HG02588 (cell line): ENCODE data around the gene MYRF.

Source experiments
- ATAC-seq: cut with Tn5 transposase; IDR thresholded peaks from one replicate; pipeline ENCODE4 v1.9.1; 2021; ENCODE audit warnings: mild to moderate bottlenecking, moderate library complexity; ENCODE audit not compliant: unreplicated experiment

MYRF gene

DNA sequence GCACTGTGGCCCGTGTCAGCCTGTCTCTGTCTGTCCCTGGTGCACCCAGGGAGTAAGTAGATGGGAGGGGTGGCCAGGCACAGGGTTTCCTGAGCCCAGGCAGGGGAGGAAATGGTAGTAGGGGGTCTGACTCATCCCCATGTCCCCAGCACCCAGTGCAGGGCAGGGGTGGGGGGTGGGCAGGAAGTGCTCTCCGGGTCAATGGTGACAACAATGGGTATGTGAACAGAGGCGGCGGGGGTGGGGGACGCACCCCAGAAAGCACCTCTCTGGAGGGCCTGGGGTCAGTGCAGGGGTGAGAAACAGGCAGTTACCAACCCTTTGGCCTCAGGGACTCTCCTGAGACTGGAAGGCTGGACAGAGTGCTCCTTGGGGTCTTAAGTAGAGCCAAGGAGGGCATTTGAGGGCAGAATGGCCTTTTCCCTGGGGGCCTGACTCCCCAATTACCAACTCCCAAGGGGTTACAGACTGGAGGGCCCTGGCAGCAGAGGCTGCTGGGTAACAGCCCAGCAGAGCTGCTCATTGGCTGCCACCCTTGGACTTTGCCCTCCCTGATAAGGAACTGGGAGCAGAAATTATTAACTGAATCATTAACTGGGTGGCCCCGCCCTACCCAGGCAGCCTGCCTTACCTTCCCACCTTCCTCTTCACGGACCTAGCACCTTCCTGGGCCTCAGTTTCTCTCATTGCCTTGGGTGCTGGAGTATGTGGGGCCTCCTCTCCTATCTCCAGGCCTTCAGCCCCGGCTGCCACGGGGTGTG, 4.2 kb downstream of the MYRF start:
- no peak for ATAC-seq

DNA sequence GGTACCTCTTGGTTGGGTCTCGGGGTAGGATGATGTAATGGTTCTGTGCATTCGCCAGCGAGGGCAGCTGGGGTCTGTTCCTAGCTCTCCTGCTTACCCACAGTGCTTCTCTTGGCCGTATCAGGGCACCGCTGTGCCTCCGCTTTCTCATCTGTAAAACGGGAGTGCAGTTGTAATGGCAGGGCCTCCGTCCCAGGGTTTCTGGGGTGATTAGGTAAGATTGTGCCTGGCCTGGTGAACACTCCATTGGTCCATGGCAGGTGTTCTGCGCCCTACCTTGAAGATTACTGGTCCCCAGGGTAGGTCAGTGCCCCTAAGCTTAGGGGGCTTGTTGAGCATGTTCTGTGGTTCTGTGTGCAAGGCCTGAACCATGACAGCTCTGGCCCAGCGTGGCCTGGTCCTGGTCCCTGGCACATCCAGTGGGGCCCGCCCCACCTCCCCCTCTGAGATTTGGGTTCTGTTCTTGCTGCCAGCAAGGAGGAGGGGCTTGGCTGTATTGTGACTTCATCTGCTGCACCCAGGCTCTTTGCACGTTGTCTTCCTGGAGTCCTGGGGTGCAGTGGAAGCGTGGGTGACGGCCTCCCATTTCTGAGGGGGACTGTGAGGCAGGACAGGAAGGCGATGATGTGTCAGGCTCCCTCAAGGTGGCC, 4.9 kb downstream of the MYRF start:
- no peak for ATAC-seq

DNA sequence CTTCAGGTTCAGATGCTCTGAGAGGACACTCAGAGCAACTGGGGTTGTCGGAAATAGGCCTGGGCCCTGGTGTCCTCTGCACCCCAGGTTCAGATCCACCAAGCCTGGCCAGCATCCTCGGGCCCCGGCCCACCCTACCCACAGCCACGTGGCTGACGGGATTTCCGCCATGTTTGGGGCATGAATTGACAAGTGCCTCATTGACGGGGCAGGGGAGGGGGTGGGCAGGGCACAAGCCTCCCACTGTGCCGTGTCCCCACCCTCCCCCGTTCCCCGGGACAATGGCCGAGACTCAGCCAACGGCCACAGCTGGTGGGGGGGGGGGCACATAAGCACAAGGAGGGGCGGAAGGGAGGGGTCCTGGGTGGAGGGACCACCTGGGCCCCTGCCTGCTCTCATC, 8.5 kb downstream of the MYRF start:
- ATAC-seq: no peak

DNA sequence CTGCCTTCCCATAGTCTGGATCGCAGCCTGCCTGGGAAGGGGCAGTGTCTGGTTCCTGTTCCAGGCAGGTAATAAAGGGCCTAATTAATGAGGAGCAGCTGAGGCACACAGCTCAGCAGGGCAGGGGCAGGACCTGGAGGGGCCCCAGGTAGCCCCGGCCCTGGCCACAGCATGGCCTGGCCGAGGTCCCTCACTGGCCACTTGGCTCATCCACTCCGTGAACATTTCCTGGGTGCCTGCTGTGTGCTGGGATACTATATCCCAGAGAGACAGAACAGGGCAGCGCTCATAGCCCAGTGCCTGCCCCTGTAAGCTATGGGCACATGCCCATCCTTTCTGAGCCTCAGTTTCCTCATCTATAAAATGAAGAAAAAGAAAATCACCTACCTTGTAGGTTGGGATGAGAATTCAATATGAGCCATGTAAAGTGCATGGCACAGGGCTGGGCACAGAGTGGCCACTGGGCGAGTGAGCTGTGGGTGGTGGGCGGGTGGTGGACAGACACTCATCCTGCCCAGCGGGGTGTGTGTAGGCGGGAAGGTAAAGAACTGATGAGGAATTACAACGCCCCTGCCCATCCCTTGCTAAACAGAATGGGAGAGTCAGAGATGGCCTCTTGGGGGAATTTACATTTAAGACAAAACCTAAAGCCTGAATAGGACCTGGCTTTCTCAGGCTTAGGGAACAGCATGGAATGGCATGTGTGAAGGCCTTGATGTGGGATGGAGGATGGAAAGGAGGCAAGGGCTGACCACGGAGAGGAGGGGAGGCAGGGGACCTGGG, 9.2 kb downstream of the MYRF start:
- ATAC-seq: no peak

DNA sequence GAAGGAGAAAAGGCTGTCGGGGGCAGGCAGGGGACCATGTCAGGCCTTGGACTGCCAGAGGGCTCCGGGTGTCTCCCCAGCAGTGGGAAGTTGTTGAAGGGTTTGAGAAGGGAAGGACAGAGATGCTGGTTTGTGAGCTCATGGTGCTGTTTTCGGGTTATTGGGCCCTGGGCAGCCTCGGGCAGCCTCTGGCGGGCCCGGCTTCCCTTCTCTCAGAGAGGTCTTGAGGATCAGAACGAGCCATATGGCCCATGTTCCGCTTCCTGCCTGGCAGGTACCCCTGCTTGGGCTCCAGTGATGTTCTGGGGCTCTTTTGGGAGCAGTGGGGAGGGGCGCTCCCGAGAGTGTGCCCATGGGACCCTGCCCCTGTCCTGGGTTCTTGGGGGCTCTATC, 9.8 kb downstream of the MYRF start:
- no peak for ATAC-seq

DNA sequence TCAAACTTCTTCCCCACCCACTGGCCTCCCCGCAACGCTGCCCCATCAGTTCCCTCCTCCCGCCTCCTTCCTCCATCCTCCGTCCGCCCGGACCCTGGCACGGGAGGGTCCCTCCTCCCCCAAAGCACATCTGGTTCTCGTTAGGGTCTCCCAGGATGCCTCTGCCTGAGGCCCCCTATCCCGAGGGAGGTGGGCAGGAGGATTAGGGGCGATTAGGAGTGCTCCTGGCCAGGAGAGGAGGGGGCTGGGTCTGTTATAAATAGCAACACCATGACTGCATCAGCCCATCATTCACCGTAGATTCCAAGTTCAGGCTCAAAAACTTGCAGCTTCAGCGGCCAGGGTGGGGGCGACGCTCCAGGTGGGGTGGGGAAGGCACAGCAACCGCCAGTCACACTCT, 10.4 kb downstream of the MYRF start:
- ATAC-seq: no peak

DNA sequence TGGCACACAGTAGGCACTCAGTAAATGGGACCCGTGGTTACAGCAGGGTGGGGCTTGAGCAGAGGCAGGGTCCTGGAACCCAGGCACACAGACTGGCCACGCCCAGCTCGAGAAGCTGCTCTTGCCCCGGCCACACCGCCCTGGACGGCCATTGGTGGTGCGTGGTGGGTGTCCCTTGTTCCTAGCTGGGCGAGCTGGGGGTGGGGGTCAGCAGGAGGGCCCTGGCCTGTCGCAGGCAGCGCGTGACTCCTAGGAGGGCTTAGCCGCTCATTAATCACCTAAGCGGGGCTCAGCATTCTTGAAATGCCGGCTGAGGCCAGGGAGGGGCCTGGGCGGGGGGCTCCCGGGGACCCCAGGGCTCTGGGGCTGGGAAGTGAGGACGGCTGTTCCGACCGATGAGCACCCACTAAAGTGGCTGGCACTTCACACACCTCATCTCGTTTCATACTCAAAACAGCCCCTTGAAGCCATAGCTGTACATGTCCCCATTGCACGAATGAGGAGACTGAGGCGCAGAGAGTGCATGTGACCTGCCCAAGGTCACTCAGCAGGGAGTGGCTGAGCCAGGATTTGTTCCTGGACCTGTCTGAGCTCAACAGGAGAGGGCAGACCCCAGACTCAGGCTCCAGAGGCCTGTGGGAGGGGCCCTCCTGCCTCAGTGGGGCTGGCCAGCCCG, 11.6 kb downstream of the MYRF start:
- no peak for ATAC-seq

DNA sequence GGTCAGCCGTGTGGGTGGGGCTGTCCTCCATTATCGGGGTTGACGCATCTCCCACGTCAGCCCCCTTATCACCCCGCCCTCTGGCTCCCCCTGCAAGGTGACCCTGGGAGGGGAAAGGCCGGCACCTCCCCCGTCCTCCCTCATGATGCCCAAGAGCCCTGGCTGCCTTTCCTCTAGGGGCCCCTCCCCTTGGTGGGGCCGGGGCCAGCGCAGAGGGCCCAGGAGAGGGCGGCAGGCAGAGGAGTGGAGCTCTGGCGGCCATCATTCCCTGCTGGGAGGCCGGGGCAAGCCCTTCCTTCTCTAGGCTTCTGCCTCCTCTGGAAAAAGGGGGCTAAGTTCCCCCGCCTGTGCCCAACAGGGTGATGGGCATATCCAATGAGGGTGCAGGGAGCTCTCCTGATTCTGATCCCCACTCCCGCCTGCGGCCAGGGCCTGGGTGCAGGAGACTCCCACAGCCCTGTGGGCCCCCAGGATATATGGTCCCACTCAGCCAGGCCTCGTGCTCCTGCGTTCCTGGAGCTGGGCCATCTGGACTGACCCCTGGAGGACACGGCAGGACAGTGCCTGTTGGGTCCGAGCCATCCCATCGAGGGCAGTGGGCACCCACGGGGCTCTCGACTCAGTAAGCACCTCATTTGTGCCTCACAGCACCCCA, 12.3 kb downstream of the MYRF start:
- ATAC-seq: no peak

DNA sequence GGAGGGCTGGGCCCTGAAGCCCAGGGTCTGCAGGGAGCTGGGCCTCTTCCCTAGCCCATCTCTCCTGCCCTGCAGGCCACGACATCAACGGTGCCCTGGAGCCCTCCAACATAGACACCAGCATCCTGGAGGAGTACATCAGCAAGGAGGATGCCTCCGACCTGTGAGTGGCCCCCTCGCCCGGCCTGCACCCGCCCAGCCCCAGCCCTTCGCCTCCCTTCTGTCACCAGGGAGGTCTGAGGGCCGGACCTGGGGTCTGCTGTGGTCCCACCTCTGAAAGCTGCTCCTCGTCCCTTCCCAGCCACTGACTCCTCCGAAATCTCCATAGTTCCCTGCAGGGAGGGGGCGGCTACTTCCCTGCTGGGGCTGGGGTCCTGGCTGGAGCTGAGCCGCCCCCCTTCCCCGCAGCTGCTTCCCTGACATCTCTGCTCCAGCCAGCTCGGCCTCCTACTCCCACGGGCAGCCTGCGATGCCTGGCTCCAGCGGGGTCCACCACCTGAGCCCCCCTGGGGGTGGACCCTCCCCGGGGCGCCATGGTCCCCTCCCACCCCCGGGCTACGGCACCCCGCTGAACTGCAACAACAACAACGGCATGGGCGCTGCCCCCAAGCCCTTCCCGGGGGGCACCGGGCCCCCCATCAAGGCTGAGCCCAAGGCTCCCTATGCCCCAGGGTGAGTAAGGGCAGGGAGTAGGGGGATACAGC, 13.3 kb downstream of the MYRF start:
- ATAC-seq: no peak

DNA sequence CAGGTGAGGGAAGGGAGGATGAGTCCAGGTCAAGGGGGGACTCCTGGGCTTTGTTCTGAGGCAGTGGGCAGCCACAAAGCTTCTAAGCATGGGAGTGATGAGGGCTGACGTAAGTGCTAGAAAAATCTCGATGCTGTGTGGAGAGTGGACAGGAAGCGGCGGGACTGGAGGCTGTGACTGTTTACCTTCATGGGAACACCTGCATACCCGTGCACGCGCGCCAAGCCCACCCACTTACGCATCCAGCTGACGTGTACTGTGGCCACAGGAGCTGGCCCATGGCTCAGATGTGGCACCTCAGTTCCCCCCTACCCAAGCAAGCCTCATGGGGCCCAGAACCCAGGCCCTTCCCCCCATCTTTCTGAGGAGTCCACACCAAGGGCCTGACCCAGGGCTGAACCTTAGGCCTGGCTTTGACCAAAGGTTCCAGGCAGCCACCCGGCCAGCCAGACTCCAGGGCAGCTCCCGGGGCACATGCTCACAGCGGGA, 14.0 kb downstream of the MYRF start:
- no peak for ATAC-seq

DNA sequence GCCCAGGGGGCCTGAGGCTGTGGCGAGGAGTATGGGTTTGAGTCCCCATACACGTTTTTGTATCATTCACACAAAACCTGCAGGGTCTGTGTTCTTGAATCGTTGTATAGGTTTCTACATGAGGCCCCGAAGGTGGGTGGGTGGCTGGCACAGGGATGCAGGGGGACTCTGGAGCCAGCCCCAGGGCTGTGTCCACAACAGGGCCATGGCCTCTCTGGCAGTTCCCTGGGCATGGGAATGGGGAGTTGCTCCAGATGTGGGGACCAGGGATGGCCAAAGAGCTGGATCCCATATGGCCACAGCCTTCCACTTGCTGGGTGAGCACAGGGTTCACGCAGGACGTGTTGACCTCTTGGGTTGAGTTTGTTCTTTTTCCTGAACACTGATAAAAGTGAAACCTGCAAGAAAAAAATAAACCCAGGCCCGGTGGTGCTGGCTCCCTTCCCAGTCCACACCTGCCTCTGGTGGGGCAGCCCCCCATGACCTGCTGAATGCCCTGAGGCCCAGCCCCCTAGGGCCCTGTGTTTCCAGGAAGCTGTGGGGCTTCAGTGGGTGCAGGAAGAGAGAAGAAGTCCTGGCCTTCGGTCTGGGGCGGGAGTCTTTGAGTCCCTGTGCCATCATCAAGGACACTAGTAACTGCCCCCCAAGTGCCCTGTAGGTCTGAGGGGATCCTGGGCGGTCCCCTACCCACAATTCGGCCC, 16.1 kb downstream of the MYRF start:
- no peak for ATAC-seq

DNA sequence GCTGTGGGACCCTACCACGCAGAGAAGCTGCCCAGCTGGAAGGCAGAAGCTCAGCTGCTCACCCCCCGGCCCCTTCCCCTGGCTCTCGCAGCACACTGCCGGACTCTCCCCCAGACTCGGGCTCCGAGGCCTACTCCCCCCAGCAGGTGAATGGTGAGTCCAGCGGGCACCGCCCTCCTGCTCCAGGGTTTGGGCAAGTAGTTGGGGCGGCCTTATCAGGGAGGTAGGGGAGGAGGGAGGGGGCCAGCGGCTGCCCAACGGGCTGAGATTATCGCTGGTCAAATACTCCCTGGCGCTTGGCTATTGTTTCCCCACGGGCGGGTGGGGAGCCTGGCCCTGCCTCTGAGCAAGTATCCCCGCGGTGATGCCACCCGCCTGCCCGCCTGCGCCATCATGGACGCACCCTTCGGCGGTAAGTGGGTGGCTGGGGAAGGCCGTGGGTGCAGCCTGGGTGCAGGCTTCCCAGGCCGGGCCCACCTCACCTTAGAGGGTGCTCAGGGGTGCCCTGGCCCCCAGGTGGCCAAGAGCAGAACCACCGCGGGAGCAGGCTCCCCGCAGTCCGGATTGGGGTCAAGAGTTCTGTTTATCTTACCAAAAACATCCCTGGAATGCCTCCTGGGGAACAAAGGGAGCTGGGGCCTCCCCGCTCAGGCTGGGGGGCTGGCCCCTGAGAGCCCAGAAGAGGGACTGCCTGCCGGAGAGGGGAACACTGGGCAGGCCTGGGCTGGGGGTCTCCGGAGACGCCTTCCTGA, 16.9 kb downstream of the MYRF start:
- no peak for ATAC-seq

DNA sequence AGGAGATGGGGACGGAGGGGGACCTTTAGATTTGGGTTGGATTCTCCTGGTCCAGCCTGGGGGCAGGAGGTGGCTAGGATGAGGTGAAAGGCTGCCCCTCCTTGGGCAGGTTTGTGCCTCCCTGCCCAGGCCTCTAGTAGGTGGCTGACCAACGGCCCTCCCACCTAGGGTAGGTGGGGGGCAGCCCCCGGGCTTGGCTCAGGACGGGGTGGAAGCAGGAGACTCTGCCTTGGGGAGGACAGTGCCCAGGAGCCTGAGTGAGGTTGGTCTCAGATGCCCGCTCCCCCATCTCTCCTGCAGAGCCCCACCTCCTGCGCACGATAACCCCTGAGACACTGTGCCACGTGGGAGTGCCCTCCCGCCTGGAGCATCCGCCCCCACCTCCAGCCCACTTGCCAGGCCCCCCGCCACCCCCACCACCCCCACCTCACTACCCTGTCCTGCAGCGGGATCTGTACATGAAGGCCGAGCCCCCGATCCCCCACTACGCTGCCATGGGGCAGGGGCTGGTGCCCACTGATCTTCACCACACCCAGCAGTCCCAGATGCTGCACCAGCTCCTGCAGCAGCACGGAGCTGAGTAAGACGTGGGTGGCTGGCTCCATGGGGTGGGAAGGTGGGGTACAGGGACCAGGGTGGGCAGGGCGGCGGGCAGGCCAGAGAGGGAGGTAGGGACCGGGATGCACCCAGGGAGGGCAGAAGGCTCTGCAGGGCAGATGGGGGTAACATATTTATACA, 17.7 kb downstream of the MYRF start:
- no peak for ATAC-seq

DNA sequence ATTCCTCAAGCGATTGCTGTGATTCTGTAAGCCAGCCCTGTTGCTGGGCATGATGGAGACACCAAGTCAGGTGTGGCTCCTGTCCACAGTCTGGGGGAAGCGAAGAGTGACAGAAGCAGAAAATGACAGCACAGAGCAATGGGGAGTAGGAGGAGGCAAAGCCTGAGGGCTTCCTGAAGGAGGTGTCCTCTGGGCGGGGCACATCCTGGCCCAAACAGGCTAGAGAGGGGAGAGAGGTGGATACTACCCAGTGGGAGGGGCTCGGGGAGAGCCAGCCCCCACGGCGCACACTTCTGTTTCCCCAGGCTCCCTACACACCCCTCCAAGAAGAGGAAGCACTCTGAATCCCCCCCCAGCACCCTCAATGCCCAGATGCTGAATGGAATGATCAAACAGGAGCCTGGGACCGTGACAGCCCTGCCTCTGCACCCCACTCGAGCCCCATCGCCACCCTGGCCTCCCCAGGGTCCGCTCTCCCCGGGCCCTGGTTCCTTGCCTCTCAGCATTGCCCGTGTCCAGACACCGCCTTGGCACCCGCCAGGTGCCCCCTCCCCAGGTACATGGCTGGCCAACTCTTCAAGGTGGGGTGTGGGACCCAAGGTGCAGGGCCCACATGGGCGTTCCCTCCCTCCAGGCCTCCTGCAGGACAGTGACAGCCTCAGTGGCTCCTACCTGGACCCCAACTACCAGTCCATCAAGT, 18.9 kb downstream of the MYRF start:
- no peak for ATAC-seq

DNA sequence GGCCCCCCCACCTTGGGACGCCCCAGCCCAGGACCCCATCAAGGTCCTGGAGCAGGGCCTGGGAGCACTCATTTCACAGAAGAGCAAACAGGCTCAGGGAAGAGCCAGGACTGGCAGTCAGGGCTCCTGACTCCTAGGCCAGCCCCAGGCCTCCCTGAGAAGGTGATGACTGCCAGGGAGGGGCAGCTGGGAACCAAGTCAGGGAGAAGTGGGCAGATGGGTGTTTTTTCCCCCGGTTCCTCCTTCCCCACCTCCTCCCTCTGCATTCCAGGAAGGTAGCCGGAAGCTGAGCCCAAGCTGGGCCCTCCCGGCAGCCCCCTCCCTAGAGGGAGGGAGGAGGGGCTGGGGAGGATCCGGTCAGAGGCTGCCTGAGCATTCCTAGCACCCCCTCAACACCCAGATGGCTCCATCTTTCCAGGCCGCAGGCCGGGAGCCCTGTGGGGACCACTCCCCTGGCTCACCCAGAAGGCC, 19.6 kb downstream of the MYRF start:
- ATAC-seq: no peak

DNA sequence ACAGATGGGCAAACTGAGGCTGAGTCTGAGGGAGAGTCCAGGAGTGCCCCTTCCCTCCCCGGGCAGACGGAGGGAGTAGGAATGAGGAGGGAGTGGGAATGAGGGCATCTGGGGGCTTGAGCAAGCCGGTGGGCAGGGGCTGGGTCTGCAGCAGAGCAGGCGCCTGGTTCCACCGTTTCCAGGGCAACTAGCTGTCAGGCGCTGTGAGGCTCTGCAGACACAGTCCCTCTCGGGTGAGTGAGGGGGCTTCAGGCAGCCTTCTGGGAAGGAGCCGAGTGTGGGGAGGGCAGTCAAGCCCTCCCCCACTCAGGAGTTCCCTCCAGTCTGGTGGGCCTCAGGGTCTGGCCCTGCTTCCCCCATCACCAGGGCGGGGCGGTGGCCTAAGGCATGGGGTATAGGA, 20.9 kb downstream of the MYRF start:
- no peak for ATAC-seq

DNA sequence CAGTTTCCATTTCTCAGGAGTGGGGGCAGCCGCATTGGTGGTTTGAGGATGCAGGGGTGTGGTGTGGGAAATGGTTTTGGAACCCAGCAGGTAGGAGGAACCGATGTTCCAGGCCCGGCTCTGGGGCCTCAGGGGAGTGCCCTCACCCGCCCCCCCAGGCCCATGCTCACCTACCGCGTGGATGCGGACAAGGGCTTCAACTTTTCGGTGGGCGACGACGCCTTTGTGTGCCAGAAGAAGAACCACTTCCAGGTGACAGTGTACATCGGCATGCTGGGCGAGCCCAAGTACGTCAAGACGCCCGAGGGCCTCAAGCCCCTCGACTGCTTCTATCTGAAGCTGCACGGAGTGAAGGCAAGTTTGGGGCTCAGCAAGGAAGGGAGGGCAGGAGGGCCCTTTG, 21.4 kb downstream of the MYRF start:
- no peak for ATAC-seq
